HG02885 (cell line): ENCODE measurements around the gene SLC25A19.
"Not testable (repeated sequence)": the region's sequence is repeated elsewhere in the genome, so short reads cannot be mapped to it uniquely, and the experiment has no call there.

ENCODE experiments used
- ATAC-seq: cut with Tn5 transposase; IDR thresholded peaks from one replicate; pipeline ENCODE4 v1.9.1; 2021; ENCODE audit warnings: mild to moderate bottlenecking; ENCODE audit not compliant: unreplicated experiment, poor library complexity

The SLC25A19 gene

GRCh38 chr17:75307957-75308731 lies 18.9 kb upstream of the SLC25A19 start:
- ATAC-seq: no peak

DNA sequence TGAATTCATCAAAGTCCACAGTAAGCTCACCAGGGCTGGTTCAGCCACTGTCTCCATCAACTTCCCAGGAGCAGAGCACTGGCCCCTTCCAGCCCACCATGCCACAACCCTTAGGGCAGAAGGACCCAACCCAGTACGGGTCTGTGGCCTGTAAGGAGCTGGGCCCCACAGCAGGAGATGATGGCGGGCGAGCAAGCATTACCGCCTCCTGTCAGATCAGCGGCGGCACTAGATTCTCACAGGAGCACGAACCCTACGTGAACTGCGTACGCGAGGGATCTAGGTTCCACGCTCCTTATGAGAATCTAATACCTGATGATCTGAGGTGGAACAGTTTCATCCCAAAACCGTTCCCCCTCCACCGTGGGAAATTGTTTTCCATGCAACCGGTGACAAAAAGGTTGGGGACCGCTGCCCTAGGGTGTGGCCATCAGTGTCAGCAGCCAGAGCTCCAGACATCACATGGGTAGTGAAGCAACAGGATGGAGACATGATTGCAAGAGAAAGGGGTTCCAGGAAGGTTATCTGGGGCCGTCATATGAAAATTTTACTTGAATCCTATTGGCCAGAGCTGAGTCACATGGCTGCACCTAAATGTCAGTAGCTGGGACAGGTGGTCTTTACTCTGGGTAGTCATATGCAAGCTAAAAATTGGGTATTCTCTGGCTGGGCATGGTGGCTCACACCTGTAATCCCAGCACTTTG lies 12.4 kb upstream of the SLC25A19 start:
- ATAC-seq: no peak

DNA sequence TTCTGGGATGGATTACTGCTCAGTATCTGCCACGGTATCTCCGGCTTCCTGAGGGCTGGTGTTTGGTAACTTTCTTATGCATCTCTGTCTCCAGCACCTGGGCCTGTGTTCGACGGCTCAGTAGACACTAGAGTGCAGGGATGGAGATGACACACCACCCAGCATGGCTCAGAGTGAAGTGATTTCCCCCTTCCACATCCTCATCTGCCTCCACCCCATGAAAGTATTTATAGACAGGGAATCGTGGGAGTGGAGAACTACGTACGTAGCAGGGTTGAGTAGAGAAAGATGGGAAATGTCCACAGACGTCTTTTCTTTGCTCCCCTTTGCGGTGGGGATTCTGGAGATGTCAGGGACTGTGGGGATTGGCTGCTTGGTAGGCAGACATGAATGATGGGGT lies 11.8 kb upstream of the SLC25A19 start:
- ATAC-seq: no peak

DNA sequence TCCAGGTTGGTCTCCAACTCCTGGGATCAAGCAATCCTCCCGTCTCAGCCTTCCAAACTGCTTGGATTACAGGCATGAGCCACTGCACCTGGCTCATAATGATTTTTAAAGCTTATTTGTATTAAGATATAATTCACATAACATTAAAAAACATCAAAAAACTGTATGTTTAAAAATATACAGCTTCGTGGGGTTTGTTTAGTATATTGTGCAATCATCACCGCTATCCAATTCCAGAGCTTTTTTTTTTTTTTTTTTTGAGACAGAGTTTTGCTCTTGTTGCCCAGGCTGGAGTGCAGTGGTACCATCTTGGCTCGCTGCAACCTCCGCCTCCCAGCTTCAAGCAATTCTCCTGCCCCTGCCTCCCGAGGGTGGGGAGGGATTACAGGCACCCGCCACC lies 11.0 kb upstream of the SLC25A19 start:
- no peak for ATAC-seq

- ATAC-seq: peak; percentile 72
Measured at GRCh38 chr17:75295201-75296158, 6.2 kb upstream of the SLC25A19 start.

GRCh38 chr17:75292810-75293448 lies 3.7 kb upstream of the SLC25A19 start:
- not testable (repeated sequence) for ATAC-seq

- peak; percentile 25 for ATAC-seq
Measured at GRCh38 chr17:75289832-75290337, 652 bp upstream of the SLC25A19 start.

DNA sequence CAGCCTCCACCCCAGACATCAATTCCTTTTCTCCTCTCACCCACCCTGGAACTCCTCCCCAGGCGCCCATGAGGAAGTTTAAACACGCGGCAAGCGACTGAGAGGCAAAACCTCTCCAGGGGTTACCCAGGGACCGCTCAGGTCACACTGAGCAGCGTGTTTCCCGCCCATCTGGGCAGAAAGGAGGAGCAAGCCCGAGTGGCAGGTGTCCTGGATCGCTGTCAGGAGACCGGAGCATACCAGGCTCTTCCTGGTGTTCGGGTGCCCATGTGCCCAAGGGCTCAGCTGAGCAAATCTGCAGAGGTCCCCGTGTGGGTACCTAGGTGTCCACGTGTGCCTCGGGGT lies 491 bp downstream of the SLC25A19 start:
- peak; percentile 10 for ATAC-seq

- ATAC-seq: no peak
Measured at GRCh38 chr17:75288359-75288758, 874 bp downstream of the SLC25A19 start.

- no peak for ATAC-seq
Measured at GRCh38 chr17:75287221-75287620, 2.0 kb downstream of the SLC25A19 start.

DNA sequence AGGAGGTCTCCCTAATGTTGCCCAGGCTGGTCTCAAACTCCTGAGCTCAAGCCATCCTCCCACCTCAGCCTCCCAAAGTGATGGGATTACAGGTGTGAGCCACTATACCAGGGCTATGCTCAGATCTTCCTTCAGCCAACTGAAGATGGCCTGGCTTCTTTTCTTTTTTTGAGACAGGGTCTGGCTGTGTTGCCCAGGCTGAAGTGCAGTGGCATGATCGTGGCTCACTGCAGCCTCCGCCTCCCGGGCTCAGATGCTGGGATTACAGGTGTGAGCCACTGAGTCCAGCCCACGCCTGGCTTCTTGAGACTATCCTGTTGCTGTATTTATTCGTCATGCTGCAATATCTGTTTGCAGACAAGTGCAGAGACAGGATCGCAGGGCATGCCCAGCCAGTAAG lies 4.1 kb downstream of the SLC25A19 start:
- ATAC-seq: no peak

GRCh38 chr17:75280189-75280588 lies 9.0 kb downstream of the SLC25A19 start:
- ATAC-seq: not testable (repeated sequence)

DNA sequence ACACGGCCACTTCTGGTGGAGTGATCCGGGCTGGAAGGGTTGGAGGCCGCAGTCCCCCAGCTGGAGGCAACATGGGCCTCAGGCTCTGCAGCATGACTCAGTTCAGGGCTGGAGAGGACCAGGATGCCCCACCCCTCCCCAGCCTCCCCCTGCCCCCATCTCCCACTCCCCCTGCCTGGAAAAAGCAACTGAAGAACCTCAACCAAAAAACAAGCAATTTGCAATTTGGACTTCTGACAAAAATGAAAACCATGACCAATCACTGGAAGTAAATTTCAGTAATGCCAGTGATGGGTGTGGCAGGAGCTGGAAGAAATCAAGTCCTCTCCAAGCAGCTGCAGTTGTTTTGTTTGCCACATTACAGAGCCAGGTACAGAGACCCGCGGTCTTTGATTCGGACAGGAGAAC lies 11.6 kb downstream of the SLC25A19 start:
- ATAC-seq: no peak

DNA sequence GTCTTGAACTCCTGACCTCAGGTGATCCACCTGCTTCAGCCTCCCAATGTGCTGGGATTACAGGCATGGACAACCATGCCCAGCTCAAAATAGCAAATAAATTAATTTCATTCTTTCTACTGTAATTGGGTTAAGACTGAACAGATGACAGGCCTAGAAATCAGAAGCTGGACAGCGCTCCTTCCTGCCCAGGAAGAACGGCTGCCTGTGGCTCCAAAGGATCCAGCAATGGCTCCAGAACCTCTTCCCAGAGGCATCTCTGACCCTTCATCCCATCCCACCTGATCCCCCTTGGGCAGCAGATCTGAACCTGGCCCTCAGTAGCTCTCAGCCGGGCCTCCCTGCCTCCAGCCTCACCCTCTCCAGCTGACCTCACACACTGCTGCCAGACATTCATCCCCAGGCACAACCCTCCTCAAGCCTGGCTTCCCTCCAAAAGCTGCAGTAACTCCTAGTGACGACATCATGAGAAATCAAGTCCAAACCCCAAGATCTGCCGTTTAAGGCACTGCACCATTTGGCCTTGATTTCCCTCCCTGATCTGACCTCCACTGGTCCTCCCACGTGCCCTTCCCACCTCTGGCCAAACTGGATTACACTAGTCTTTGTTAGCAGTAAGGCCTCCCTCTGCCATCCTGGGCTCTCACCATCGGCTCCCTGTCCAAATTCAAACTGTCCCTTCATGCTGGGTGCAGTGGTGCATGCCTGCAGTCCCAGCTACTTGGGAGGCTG lies 15.1 kb downstream of the SLC25A19 start:
- ATAC-seq: no peak

DNA sequence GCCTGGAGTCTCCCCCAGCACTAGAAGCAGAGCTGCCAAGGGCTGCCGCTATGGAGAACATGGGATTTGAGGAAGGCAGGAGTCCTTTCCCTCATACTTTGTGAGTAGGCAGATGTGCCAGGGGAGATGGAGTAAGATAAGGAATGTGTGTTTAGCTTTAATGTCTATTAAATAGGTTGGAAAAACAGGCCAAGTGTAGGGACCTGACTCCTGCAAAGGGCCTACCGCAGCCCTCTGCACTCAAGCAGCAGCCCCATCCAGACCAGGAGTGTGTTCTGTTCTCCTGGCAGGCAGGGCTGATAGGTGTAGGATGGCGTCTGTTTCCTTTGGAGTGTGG lies 16.4 kb downstream of the SLC25A19 start:
- no peak for ATAC-seq

DNA sequence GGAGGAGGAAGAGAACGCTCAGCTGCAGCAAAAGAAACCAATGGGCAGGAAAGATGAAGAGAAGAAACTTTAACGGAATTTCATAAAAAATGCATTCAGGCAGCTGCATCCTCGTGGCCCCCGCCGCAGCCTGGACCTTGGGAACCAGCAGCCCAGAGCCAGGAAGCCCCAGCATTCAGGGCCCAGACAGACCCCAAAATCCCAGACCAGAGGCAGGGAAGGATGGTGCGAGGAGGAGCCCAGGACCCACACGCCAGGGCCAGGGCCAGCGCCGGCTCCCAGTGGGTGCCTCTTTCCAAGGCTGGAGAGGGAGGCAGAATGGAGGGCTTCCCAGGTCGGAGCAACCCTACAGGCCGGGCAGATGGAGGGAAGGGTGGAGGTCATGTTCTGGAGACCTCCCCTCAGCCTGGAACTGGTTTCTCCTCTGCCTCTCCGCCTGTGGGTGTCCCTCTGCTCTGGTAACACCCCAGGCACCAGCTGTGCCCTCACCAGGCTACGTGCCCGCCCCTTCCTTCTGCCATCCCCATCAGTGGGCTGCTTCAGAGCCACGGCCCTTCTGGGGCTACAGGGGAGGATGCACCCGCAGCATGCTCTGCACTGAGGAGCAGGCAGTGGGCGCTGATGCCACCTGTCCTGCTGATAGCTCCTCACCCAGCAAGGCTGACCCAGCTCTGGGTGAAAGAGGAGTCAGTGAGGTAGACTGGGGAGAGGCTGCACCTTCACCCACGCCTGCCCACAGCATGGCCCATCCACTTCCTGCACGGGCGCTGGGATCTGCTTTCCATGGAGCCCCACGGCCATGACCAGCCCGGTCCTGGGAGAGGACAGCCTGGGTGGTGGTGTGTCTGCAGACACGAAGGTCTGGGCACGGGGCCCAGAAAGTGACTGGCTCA lies 17.0 kb downstream of the SLC25A19 start:
- ATAC-seq: no peak

GRCh38 chr17:75271233-75271954 lies 17.8 kb downstream of the SLC25A19 start:
- peak; percentile 74 for ATAC-seq

DNA sequence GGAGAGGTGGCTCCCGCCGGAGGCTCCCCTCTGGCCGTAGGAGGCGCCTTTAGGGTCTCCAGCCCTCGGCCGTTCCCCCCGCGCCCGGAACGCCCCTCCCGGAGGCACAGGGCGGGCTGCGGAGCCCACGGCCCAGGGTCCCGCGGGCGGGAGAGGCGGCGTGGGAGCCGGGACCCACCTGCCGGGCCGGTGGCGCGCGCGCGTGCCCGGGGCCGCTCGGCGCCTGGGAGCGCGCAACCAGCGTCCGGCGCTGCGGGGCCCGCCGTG lies 18.3 kb downstream of the SLC25A19 start, which contains the start of gene MIF4GD:
Gene MIF4GD (minus strand): TSS at position 266 of the 267 bp plus-strand sequence. CDS start 1,036 bp downstream, outside the sequence.
- ATAC-seq: peak; percentile 37
